HepG2 (cell line): ENCODE measurements around the gene KMT2D. TPM values are rescaled to one million over a fixed set of nuclear protein-coding genes. Genes with fewer than 3 reads are reported as not detected.

ENCODE experiments used
- ATAC-seq: fragments of 200-7000 bp; cut with Tn5 transposase; 3 replicates; pipeline ENCODE4 v1.9.1; 2020; ENCODE audit warnings: mild to moderate bottlenecking, moderate library complexity
- BruUV-seq: library from RNA; stranded (reverse); fragments of 400-500 nt; replicated peaks from 2 replicates; lab custom pipeline; 2021; lab: Mats Ljungman, UMichigan
- CTCF ChIA-PET: fragments of 300-600 bp; formaldehyde crosslinking; extraction: SDS; loops from one replicate; lab custom pipeline; 2021; ENCODE audit warnings: low total read pairs, inconsistent platforms, low intra/inter-chr PET ratio; lab: Yijun Ruan, JAX
- POLR2A ChIA-PET: fragments of 350-600 bp; sonication (Branson Sonifier 250); formaldehyde crosslinking; loops from one replicate; lab custom pipeline; 2020; ENCODE audit warnings: antibody characterized with exemption, inconsistent platforms; lab: Yijun Ruan, JAX
- DNase-seq: peaks from one replicate; pipeline ENCODE4 v3.0.0-alpha.2; 2015; ENCODE audit warnings: low spot score
- FAIRE-seq: peaks from 3 replicates; lab custom pipeline; 2011; peaks lifted over from hg19 to GRCh38; lab: Jason Lieb, UNC
- H2AFZ ChIP-seq: one replicate; pipeline ENCODE4 v1.6.1; 2011; ENCODE audit warnings: low read length, inconsistent platforms
- H3K27ac ChIP-seq: fragments of 300-600 bp; 3 replicates; pipeline ENCODE4 v1.8.0; 2011; ENCODE audit warnings: mixed run types, mild to moderate bottlenecking, mixed read lengths, low read length, inconsistent platforms; ENCODE audit not compliant: insufficient read depth; ENCODE audit errors: extremely low read length
- H3K27me3 ChIP-seq, 2 experiments: fragments of 200-600 bp in 1 of 2; 2 replicates in 1 of 2; 3 replicates in 1 of 2; pipeline versions ENCODE4 v1.6.0 to v1.8.0; 2011; ENCODE audit warnings: low read length in 2 of 2, mild to moderate bottlenecking in 2 of 2, moderate library complexity in 2 of 2, inconsistent platforms in 1 of 2; ENCODE audit not compliant: insufficient read depth in 2 of 2, control insufficient read depth in 1 of 2
- H3K36me3 ChIP-seq, 2 experiments: fragments of 200-600 bp in 1 of 2; replicated peaks in 1 of 2; 2 replicates in 1 of 2; 3 replicates in 1 of 2; pipeline versions ENCODE4 v1.5.1 to v1.8.0; 2011; ENCODE audit warnings: low read length in 2 of 2, inconsistent platforms in 1 of 2; ENCODE audit not compliant: insufficient read depth in 2 of 2, control insufficient read depth in 1 of 2
- H3K4me1 ChIP-seq: 2 replicates; pipeline ENCODE4 v1.5.1; 2012; ENCODE audit warnings: low read length, inconsistent platforms; ENCODE audit not compliant: insufficient read depth
- H3K4me2 ChIP-seq: 2 replicates; pipeline ENCODE4 v1.6.0; 2011; ENCODE audit warnings: low read depth, low read length, inconsistent platforms
- H3K4me3 ChIP-seq, 3 experiments: fragments of 200-600 bp in 1 of 3; sonication (generic), shearing (Covaris generic) in 1 of 3; replicated peaks in 1 of 3; 2 replicates each; pipeline ENCODE4 v1.5.1; 2011 to 2016; ENCODE audit warnings: low read length in 3 of 3, inconsistent platforms in 2 of 3, low read depth in 2 of 3, mild to moderate bottlenecking in 2 of 3, control low read depth in 1 of 3, mixed read lengths in 1 of 3; ENCODE audit not compliant: insufficient read depth in 1 of 3
- H3K79me2 ChIP-seq: one replicate; pipeline ENCODE4 v1.6.1; 2011; ENCODE audit warnings: low read length, inconsistent platforms; ENCODE audit not compliant: insufficient read depth
- H3K9ac ChIP-seq: 2 replicates; pipeline ENCODE4 v1.6.0; 2011; ENCODE audit warnings: mild to moderate bottlenecking, low read depth, low read length, inconsistent platforms; ENCODE audit not compliant: insufficient read depth
- H3K9me3 ChIP-seq: 2 replicates; pipeline ENCODE4 v1.5.1; 2012; ENCODE audit warnings: mild to moderate bottlenecking, low read length
- H4K20me1 ChIP-seq: 2 replicates; pipeline ENCODE4 v1.6.0; 2011; ENCODE audit warnings: inconsistent platforms, mild to moderate bottlenecking, low read length, moderate library complexity; ENCODE audit not compliant: insufficient read depth
- ARNTL ChIP-seq: sonication (generic); formaldehyde crosslinking; IDR thresholded peaks from 2 replicates; pipeline ENCODE4 v1.4.0; 2020; ENCODE audit warnings: mild to moderate bottlenecking, missing genetic modification reagents
- CSRNP2 ChIP-seq: sonication (generic); formaldehyde crosslinking; conservative IDR thresholded peaks from 2 replicates; pipeline ENCODE4 v1.8.0; 2022; ENCODE audit warnings: low read depth, missing genetic modification reagents
- GFI1 ChIP-seq: sonication (generic); formaldehyde crosslinking; IDR thresholded peaks from 2 replicates; pipeline ENCODE4 v1.5.0; 2020; ENCODE audit warnings: missing genetic modification reagents, mild to moderate bottlenecking, borderline replicate concordance
- ISX ChIP-seq: sonication (generic); formaldehyde crosslinking; conservative IDR thresholded peaks from 2 replicates; pipeline ENCODE4 v1.5.0; 2020; ENCODE audit warnings: missing genetic modification reagents
- MAFF ChIP-seq: IDR thresholded peaks from 2 replicates; pipeline ENCODE4 v1.6.1; 2011; ENCODE audit warnings: low read depth, low read length, improper control_type of control experiment
- MAFK ChIP-seq, 2 experiments: IDR thresholded peaks in 1 of 2; conservative IDR thresholded peaks in 1 of 2; 2 replicates each; pipeline ENCODE4 v1.6.1; 2011; ENCODE audit warnings: improper control_type of control experiment in 2 of 2, low read length in 2 of 2
- TCF7L2 ChIP-seq: IDR thresholded peaks from 2 replicates; pipeline ENCODE4 v1.6.1; 2011; ENCODE audit warnings: mild to moderate bottlenecking, low read depth, low read length, moderate library complexity
- TRIM22 ChIP-seq: fragments of 450-650 bp; IDR thresholded peaks from 2 replicates; pipeline ENCODE4 v1.6.1; 2017
- USF2 ChIP-seq, 2 experiments: sonication (generic) in 1 of 2; formaldehyde crosslinking in 1 of 2; IDR thresholded peaks; 2 replicates each; pipeline versions ENCODE4 v1.5.1 to v1.6.1; 2011 to 2020; ENCODE audit warnings: borderline replicate concordance in 1 of 2, low read depth in 1 of 2, low read length in 1 of 2, mild to moderate bottlenecking in 1 of 2, missing genetic modification reagents in 1 of 2, moderate library complexity in 1 of 2
- YY1 ChIP-seq: IDR thresholded peaks from 2 replicates; pipeline ENCODE4 v1.6.1; 2011; ENCODE audit warnings: low read length, low read depth, moderate library complexity, mild to moderate bottlenecking; ENCODE audit not compliant: insufficient read depth, insufficient replicate concordance
- ZC3H4 ChIP-seq: sonication (generic); formaldehyde crosslinking; IDR thresholded peaks from 2 replicates; pipeline ENCODE4 v1.4.0; 2020; ENCODE audit warnings: missing genetic modification reagents, borderline replicate concordance
- ZFP62 ChIP-seq: sonication (generic); formaldehyde crosslinking; IDR thresholded peaks from 2 replicates; pipeline ENCODE4 v1.4.0; 2020; ENCODE audit warnings: missing genetic modification reagents
- ZFP82 ChIP-seq: sonication (generic); formaldehyde crosslinking; IDR thresholded peaks from 2 replicates; pipeline ENCODE4 v1.5.1; 2020; ENCODE audit warnings: mild to moderate bottlenecking, missing genetic modification reagents, borderline replicate concordance
- ZNF567 ChIP-seq: sonication (generic); formaldehyde crosslinking; IDR thresholded peaks from 2 replicates; pipeline ENCODE4 v1.8.1; 2023; ENCODE audit warnings: mild to moderate bottlenecking, missing genetic modification reagents, borderline replicate concordance
- WGBS: methylation state at CpG from one replicate; pipeline ENCODE4 v1.1.6; 2017; ENCODE audit warnings: low lambda C conversion rate; 5-methylcytosine and 5-hydroxymethylcytosine counted together
- in situ Hi-C: cut with HindIII; loops from 2 replicates; pipeline ENCODE4 v1.10.0; 2017; ENCODE audit warnings: low pct_unique_long_range_greater_than_20kb; ENCODE audit not compliant: extremely low pct_ligation_motif_present
- intact Hi-C: fragments of 100-400 bp; cut with micrococcal nuclease; formaldehyde crosslinking; loops from one replicate; pipeline ENCODE4 v1.10.0; 2022; ENCODE audit not compliant: unreplicated experiment
- polyA plus RNA-seq, 8 experiments: library from polyadenylated mRNA; depleted of rRNA in 3 of 8; stranded (reverse) in 7 of 8; unstranded in 1 of 8; fragments of >200 nt; fragmentation: Illumina TruSeq in 4 of 8; extraction: Trizol in 4 of 8; gene quantifications; 2 replicates each; pipeline versions ENCODE4 v1.2.1 to v1.2.3, GENCODE V29; 2011 to 2016; ENCODE audit warnings: low read depth in 4 of 8, missing spikeins in 1 of 8, mixed read lengths in 1 of 8; ENCODE audit not compliant: insufficient read depth in 1 of 8
- total RNA-seq, 5 experiments: library from RNA; depleted of rRNA; stranded (reverse); fragments of >200 nt; fragmentation: Illumina TruSeq; extraction: Trizol; gene quantifications; 2 replicates each; pipeline ENCODE4 v1.2.3, GENCODE V29; 2016; ENCODE audit warnings: low read depth in 1 of 5
- TF ChIP-seq, protein P1 (sequence below): sonication (generic); formaldehyde crosslinking; IDR thresholded peaks from 2 replicates; pipeline ENCODE4 v1.8.0; 2022; ENCODE audit warnings: mild to moderate bottlenecking, missing genetic modification reagents; ENCODE audit not compliant: insufficient replicate concordance
- TF ChIP-seq, protein P2 (sequence below): sonication (generic); formaldehyde crosslinking; IDR thresholded peaks from 2 replicates; pipeline ENCODE4 v1.8.0; 2022; ENCODE audit warnings: mild to moderate bottlenecking, missing genetic modification reagents, moderate library complexity

Gene KMT2D
- total and polyA plus RNA-seq, 2 of the 13 experiments (the other 11 are each of a cell fraction or from before 2014, with no cell fraction given) = 8.1 to 10.4 TPM

DNA sequence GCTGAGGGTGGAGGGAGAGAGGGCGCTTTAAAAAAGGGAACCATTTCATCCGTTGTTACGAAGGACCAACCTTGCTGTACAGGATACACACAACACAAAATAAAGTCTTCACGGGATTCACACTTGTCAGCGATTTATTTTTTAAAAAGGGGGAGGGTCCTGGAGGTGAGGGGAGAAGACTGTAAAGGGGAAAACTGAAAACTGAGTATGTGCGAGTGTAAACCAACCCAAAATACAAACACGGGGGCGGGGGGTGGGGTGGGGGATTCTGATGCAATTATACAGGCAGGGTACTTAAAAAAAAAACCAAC is 41.5 kb downstream of the KMT2D start:
- intact Hi-C loops (loop anchor here (5.0 kb wide), 1 partner anchor 113 kb away; the partner anchor contains the start of gene TUBA1B), in situ Hi-C loops (no loop called here)
- no peak for FAIRE-seq
- peak overlapping the region; percentile 86 for H3K27ac ChIP-seq
- H2AFZ ChIP-seq = no peak overlapping the region
- no peaks in the 10 kb centered on the region for H3K27me3 ChIP-seq
- ATAC-seq = peak; percentile 25
- BruUV-seq = TSS peak; percentile 84
- no peaks in the 10 kb centered on the region for H3K9me3 ChIP-seq
- H3K79me2 ChIP-seq = peaks cover 6% of the 10 kb centered on the region
- peak overlapping the region; percentile 86 for H3K9ac ChIP-seq
- POLR2A ChIA-PET = interaction anchor here (1.3 kb wide), 3 partner anchors 14 to 20 kb away, joined by 4 to 9 read pairs (median 5); partner anchors contain the start of gene DDN
- H3K4me2 ChIP-seq = peak overlapping the region; percentile 98
- peaks cover 11 to 17% of the 10 kb centered on the region in 2 experiments for H3K36me3 ChIP-seq
- no peak for DNase-seq
- peaks cover 20% of the 10 kb centered on the region for H3K4me1 ChIP-seq
- CTCF ChIA-PET = interaction anchor here (3.4 kb wide), 1 partner anchor 22 kb away, joined by 15 read pairs; no protein-coding TSS in a partner anchor
- 7% methylated on average over 8 of the region's 8 CpGs for WGBS
- H4K20me1 ChIP-seq = no peaks in the 10 kb centered on the region
- H3K4me3 ChIP-seq = peak overlapping the region; percentile 64 to 93 (median 74)
- no peak for TF ChIP-seq YY1
- no peak for TF ChIP-seq ZFP82 (CRISPR knock-in tag)
- TF ChIP-seq, protein P1, sequence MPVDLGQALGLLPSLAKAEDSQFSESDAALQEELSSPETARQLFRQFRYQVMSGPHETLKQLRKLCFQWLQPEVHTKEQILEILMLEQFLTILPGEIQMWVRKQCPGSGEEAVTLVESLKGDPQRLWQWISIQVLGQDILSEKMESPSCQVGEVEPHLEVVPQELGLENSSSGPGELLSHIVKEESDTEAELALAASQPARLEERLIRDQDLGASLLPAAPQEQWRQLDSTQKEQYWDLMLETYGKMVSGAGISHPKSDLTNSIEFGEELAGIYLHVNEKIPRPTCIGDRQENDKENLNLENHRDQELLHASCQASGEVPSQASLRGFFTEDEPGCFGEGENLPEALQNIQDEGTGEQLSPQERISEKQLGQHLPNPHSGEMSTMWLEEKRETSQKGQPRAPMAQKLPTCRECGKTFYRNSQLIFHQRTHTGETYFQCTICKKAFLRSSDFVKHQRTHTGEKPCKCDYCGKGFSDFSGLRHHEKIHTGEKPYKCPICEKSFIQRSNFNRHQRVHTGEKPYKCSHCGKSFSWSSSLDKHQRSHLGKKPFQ (CRISPR knock-in tag) = peak; percentile 4
- no peak for TF ChIP-seq ZNF567 (CRISPR knock-in tag)
- TF ChIP-seq TRIM22 = no peak
- 0 out of 2 replicates have a peak, but pooled peaks have one; percentile 52 for TF ChIP-seq CSRNP2 (CRISPR knock-in tag)
- no peak for TF ChIP-seq TCF7L2
- no peak for TF ChIP-seq ZFP62 (CRISPR knock-in tag)
- no peak for TF ChIP-seq GFI1 (CRISPR knock-in tag)
- TF ChIP-seq ZC3H4 (CRISPR knock-in tag) = no peak
- peak; percentile 29; the same call in 1 of the 2 replicates for TF ChIP-seq MAFF
- TF ChIP-seq MAFK (conservative IDR thresholded peaks at IDR 0.05 in 1 of 2, IDR thresholded peaks at IDR 0.05 in 1 of 2; ENCODE audit: low read length in 2 of 2) = peak; percentile 54 to 66
- no peak for TF ChIP-seq ARNTL (CRISPR knock-in tag)
- no peak for TF ChIP-seq USF2 (IDR thresholded peaks at IDR 0.05; ENCODE audit: low read depth, low read length)
- no peak for TF ChIP-seq USF2 (CRISPR knock-in tag; IDR thresholded peaks at IDR 0.05; ENCODE audit: borderline replicate concordance)
- TF ChIP-seq, protein P2, sequence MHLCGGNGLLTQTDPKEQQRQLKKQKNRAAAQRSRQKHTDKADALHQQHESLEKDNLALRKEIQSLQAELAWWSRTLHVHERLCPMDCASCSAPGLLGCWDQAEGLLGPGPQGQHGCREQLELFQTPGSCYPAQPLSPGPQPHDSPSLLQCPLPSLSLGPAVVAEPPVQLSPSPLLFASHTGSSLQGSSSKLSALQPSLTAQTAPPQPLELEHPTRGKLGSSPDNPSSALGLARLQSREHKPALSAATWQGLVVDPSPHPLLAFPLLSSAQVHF (CRISPR knock-in tag) = 0 out of 2 replicates have a peak, but pooled peaks have one; percentile 9
- TF ChIP-seq ISX = 0 out of 2 replicates have a peak, but pooled peaks have one; percentile 7
